ENCODE measurements around the gene CLRN1.

- no peak for TF ChIP-seq GATA2 (IDR thresholded peaks at IDR 0.05; ENCODE audit: low read depth, low read length)
- no peak for TF ChIP-seq GATA3 (IDR thresholded peaks at IDR 0.05; ENCODE audit: low read depth, low read length)
Observed at GRCh38 chr3:150926328-150926727, 46.2 kb downstream of the CLRN1 start.

Measured in SH-SY5Y (cell line).